UCSD-AML1 (cell line): ENCODE data around the gene HSD17B2.

Source experiments
- DNase-seq: peaks from one replicate; lab custom pipeline; 2025; ENCODE audit not compliant: unreplicated experiment; lab: John Stamatoyannopoulos, UW

The HSD17B2 gene

DNA sequence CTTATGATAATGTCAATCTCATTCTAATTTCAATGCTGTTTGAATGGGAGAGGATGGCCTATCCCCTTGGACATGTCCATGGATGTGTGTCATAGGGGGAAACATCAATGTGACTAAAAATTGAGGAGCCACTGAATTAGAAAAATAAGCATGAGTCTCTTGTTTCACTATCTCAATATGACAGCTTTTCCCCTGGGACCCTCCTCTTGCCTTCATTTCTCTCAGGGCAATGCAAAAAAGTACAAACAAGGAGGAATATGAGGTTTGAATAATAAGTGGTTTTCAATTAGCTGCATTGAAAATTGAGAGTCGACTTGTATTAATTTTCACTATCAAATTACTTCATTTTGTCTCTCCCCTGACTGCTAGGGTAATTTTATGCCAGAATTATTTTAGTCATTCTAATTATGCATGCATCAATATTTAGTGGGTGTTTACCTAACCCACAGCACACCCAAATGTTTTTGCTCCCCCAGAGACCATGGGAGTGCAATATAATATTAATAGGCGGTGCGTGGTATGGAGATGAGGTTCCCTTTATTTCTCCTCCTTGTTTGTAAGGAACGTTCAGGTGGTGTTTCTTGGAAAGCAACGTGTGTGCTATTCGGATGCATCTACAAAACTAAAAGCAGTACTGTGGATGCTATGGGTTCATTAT, 17.0 kb upstream of the HSD17B2 start:
- DNase-seq: no peak

DNA sequence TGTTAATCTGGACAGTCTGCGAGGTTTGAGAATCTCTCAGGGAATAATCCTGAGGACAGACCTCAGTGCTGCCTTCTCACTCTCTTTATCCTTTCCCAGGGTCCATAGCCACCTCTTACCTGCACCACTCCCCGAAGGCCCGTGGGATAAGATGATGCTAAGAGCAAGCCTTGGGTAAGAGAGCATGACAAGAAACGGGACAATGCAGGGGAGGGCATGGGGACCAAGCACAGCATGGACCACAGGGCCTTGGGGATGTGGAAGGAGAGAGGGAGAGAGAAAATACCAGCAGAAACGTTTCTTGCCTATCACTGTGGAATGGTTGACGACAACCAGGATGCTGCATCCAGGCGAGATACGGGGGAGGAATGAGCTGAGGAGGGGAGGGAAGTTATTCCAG, 15.5 kb upstream of the HSD17B2 start:
- DNase-seq: no peak

DNA sequence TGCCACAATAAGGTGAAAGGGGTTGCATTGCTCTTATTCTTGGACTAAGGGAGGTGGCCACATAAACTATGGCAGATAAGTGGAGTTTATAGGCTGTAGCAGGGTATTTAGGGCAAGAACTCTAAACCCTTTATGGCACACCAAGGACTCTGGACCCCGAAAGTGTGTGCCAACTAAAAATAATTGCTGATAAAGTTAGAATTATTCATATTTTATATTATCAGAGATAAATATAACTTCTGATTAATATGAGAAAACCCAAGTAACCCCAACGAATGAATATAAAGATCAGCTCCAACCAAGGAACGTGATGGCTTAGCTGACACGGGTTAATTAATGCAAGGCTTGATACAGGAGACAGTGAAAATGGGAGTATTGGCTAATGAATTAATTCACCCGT, 15.0 kb upstream of the HSD17B2 start:
- no peak for DNase-seq

- DNase-seq: no peak
These were observed 11.8 kb upstream of the HSD17B2 start for GRCh38 chr16:82023206-82023605.

DNA sequence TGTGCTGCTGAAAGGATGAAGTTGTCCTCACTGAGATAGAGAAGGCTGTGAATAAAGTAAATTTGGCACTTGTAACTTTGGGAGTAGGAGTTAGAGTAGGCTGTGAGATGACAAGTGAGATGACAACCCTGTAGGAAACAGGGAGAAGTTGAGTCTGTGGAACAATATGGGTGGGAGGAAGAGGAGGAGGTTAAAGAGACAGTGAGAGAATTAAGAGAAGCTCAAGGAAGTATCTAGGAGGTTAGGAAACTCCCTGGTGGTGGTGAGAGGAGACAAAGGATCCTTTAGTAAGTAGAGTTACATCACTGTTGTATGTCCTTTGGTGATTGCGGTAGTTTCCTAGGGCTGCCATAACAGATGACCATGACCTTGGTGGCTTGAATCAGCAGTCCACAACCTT, 10.7 kb upstream of the HSD17B2 start:
- no peak for DNase-seq

- no peak for DNase-seq
These were observed 10.2 kb upstream of the HSD17B2 start for GRCh38 chr16:82024883-82025282.

DNA sequence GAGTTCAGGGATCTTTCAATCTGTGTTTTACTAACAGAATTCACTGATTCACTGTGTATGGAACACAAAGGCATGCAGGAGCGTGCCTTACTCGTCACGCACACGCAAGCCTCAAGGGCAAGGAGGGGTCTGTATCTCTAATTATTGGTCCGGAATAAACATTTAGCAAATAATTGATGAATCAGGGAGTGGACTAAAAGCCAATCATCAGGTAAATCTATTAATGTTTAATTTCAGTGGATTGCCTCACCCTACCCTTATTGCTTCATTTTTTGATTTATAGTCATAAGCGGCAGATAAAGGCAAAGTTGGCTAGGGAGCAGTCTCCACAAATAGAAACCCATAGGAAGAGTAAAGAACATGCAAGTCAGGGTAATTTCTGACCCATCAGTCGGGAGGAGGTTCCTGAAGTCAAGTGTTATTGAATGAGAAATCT, 7.4 kb upstream of the HSD17B2 start:
- DNase-seq: no peak

DNA sequence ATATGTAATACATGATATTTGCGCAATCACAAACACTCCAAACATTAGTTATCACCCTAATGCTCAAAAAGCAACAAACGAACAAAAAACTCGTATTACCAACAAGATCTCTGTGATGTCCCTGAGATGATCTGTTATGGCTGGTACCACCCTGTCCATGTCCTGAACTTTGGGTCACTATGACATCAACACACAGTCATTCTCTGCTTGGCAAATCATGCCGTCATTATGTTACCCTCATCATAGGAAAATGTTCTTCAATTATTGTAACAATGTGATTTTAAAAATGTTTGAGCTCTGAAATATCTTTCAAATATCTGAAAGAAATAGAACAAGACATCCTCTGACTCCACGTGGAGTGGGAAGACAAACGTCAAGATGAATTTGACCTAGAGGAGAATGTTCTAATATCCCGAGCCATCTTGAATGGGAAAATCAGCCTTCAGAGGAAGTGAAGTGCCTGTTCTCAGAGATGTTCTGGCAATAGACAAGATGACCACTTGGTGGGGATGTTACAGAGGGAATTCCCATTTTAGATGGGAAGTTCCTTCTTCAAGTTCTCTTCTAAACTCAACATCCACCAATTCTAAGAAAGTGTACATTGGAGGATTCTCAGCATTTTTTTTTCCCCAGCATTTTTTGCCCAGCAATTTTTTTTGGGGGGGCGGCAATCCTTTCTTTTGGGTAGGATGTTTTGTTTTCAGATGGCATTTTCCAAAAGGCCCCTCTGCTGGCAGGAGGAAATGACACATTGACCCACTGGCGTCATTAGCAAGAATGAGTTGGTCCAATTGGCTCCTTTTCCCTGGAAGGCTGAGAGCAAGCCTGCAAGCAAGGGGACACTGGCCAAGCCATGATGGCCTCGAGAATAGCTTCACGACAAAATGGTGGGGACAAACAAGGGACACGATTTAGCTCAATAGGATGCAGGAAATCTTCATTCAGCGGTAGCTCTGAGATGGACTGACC, 3.7 kb upstream of the HSD17B2 start:
- DNase-seq: no peak

GRCh38 chr16:82033006-82033405, 2.0 kb upstream of the HSD17B2 start:
- DNase-seq: no peak

DNA sequence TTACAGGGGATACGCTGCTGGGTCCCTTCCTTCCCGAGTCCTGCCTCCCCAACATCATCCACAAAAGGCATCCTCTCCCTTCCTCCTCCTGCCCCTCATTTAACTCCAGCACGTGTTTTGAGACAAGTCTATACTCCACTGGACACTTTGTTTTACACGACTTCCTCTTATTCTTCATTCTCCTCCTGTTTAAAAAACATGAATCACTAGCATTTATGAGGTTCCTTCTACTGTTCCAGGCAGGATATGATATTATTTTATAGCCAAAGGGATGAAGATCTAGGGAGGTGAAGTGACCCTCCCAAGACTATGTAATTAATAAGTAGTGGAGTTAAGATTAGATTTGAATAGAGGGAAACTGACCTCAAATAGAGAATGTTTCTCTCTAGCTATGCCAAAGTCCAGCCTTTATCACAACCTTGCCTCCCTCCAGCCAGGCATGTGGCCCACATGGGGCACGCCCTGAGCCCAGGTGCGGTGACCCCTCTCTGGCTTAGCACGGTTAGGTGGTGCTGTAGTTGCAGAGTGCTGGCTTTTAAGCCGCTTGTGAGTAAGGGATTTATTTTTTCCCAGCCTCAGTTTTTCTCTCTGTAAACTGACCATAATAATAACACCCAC, 1.3 kb upstream of the HSD17B2 start:
- DNase-seq: no peak

DNA sequence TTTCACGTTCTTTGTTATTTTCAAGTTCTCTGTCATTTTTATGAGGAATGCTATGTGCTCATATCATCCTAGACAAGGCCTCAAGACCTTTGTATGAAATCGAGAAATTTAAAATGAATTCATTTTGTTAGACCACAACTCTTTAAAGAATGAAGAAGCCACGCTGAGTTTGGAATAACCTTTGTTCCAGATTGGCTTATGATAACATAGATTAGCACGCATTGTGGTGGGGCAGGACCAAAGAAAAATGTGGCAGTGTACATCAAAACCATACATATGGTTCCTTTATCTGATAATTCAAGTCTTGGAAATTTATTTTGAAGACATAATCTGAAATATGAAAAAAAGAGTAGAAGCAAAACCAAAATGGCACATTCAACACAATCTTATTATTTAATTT, 2.2 kb downstream of the HSD17B2 start:
- DNase-seq: no peak

GRCh38 chr16:82037666-82038065, 2.6 kb downstream of the HSD17B2 start:
- DNase-seq: no peak

DNA sequence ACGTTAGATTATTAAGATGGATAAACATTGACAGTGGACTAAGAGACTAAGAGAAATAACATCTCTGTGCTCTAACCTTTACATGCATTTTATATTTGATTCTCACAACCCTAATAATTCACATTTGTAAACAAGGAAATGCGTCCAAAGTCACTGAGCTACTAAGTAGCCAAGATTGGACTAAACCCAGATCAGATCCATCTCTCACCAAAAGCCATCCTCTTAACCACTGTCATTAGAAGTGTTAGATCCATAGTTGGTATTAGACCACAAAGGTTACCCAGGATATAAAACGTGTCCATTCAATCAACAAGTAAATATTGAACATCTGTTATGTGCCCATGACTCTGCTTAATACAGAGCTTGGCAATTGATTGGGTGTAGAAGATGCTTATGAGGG, 5.2 kb downstream of the HSD17B2 start:
- no peak for DNase-seq

DNA sequence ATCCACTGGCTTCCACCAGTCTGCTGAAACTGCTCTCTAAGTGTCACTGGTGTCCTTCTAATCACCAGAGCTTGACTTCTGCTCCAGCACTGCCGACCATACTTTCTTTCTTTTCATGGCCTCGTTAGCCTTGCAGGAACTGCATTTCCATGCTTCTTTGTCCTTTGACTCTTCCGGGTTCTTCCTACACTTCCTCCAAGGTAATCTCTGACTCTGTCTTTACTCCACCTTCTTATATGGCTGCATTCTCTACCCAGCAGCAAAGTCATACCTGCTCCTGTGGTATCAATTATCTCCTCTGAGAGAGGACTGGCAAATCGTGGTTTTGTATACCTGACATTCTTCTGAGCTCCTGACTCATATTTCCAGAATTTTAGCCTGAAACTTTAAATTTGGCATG, 6.5 kb downstream of the HSD17B2 start:
- no peak for DNase-seq

GRCh38 chr16:82042144-82042543, 7.1 kb downstream of the HSD17B2 start:
- DNase-seq: no peak

DNA sequence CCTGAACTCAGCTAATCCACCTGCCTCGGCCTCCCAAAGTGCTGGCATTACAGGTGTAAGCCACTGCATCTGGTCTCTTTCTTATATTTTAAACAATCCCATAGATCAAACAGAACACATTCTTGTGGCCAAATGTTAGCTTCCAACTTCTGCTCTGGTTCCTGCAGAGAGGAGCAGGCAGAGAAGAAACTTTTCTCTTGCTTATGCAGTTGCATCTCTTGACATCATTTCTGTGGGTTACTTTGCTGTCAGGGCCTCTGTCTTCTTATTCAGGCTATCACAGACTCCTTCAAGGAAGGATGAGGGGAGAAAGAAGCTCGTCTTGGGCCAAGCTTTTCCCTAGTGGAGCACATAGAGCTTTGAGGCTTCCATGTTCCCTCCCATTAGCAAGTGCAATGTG, 7.8 kb downstream of the HSD17B2 start:
- DNase-seq: no peak

- DNase-seq: no peak
These were observed 8.9 kb downstream of the HSD17B2 start for GRCh38 chr16:82043680-82044584.

DNA sequence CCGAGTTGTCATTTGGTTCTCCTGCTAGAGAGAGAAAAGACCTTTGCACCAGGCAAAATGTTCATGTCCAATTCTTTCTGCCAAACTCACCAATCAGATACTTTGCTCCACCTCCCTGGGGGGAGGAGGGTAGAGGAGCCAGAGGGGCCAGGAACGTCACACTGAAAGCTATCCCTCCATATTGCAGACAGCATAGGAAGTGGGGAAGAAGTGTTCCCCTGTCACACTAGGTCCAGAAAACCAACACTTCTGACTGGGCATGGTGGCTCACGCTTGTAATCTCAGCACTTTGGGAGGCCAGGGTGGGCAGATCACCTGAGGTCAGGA, 9.5 kb downstream of the HSD17B2 start:
- DNase-seq: no peak

- no peak for DNase-seq
These were observed 10.4 kb downstream of the HSD17B2 start for GRCh38 chr16:82045465-82045864.

- no peak for DNase-seq
These were observed 11.5 kb downstream of the HSD17B2 start for GRCh38 chr16:82046541-82046940.

DNA sequence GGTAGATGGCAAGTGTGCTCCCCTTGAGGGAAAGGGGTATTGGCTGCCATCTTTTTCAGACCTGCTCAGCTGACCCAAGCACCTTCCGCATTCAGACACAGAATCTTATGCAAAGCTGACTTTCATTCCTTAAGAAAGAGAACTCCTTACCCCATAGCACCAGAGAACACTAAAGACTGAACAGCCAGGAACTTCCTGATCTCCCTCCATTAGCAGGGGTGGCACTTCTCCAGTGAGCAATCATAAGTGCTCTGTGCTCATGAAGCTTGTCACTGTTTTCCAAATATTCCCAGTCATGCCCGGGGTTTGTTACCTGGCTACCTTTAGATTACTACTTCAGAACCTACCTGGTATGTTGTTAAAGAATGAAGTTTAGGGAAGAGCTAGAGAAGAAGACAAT, 11.9 kb downstream of the HSD17B2 start:
- DNase-seq: no peak
